Measurements from ENCODE around the gene PDE6G. TPM values are rescaled to one million over a fixed set of nuclear protein-coding genes. Genes with fewer than 3 reads are reported as not detected.

Gene PDE6G
- total and polyA plus RNA-seq, 2 donors (not counting 3 experiments of a cell fraction or from before 2014, with no cell fraction given): 1.8 to 3.7 TPM

GRCh38 chr17:81630274-81630673, 26.1 kb downstream of the PDE6G start:
- Histone ChIP-seq H3K4me1 (ENCODE audit: control insufficient read depth, extremely low read depth, insufficient read depth, low read length) (peaks cover under 1% of the 10 kb centered on the region), H3K9ac (replicated peaks; ENCODE audit: extremely low read depth, insufficient read depth, low read length) (no peak overlapping the region), H3K27me3 (ENCODE audit: control insufficient read depth in 2 of 2, insufficient read depth in 2 of 2, low read length in 2 of 2) (no peaks in the 10 kb centered on the region), H3K36me3 (ENCODE audit: control insufficient read depth in 2 of 2, extremely low read depth in 1 of 2, insufficient read depth in 2 of 2, low read length in 2 of 2) (peaks cover 12 to 19% of the 10 kb centered on the region in 2 experiments), H3K79me2 (ENCODE audit: control insufficient read depth, insufficient read depth, low read length) (peaks cover 59% of the 10 kb centered on the region), H4K20me1 (replicated peaks; ENCODE audit: control insufficient read depth, extremely low read depth, insufficient read depth, low read length) (peaks cover 6% of the 10 kb centered on the region), H2AFZ (ENCODE audit: low read depth, low read length) (no peak overlapping the region), H3K4me3 (replicated peaks in 1 of 3; ENCODE audit: insufficient read depth in 1 of 3, low read depth in 1 of 3, low read length in 3 of 3) (no peak overlapping the region), H3K9me1 (replicated peaks; ENCODE audit: control insufficient read depth, extremely low read depth, insufficient read depth, low read length) (no peaks in the 10 kb centered on the region), H3K27ac (ENCODE audit: insufficient read depth, low read depth, low read length) (no peak overlapping the region), H3K4me2 (ENCODE audit: insufficient read depth, low read length) (no peak overlapping the region), H3K9me3 (replicated peaks; ENCODE audit: control insufficient read depth, insufficient read depth, low read length) (no peaks in the 10 kb centered on the region)
- TF ChIP-seq EZH2 (IDR thresholded peaks at IDR 0.05; ENCODE audit: borderline replicate concordance, low read depth, low read length, severe bottlenecking): no peak
- no peak for TF ChIP-seq MYC (IDR thresholded peaks at IDR 0.05; ENCODE audit: low read depth, low read length)
- TF ChIP-seq JUN (IDR thresholded peaks at IDR 0.05; ENCODE audit: borderline replicate concordance, insufficient read depth, insufficient read length, low read depth): no peak
- TF ChIP-seq GATA2 (IDR thresholded peaks at IDR 0.05; ENCODE audit: insufficient read depth, insufficient read length, low read depth, low read length): no peak
- TF ChIP-seq POLR2AphosphoS5 (IDR thresholded peaks at IDR 0.05; ENCODE audit: insufficient read depth, low read depth, low read length): no peak
- TF ChIP-seq MAX (IDR thresholded peaks at IDR 0.05; ENCODE audit: insufficient read depth, insufficient read length): no peak
- TF ChIP-seq POLR2A (IDR thresholded peaks at IDR 0.05; ENCODE audit: low read depth, low read length): no peak
- no peak for TF ChIP-seq CTCF (IDR thresholded peaks at IDR 0.05; ENCODE audit: extremely low read depth in 1 of 2, insufficient read depth in 1 of 2, low read depth in 1 of 2, low read length in 2 of 2)
- no peak for TF ChIP-seq FOS (IDR thresholded peaks at IDR 0.05; ENCODE audit: borderline replicate concordance, insufficient read depth, low read length)
- no peak for FAIRE-seq
- DNase-seq (ENCODE audit: low read depth, low spot score): no peak
- CTCF ChIA-PET: no interaction called here
- dilution Hi-C loops (cut with MboI; ENCODE audit: extremely low pct_ligation_motif_present, low sequenced_read_pairs) (no loop called here), intact Hi-C loops (cut with micrococcal nuclease) (no loop called here)
- no TSS peak for BruUV-seq (replicated peaks)
- POLR2A ChIA-PET: interaction anchor here (0.7 kb wide), 1 partner anchor 66 kb away, joined by 4 read pairs; no protein-coding TSS in a partner anchor

Data from endothelial cell of umbilical vein (primary cell).